ENCODE measurements around the gene SAP30.

- TF ChIP-seq EP300 (IDR thresholded peaks at IDR 0.05) (no peak), POLR2A (IDR thresholded peaks at IDR 0.05) (no peak), CTCF (IDR thresholded peaks at IDR 0.05) (no peak), POLR2AphosphoS5 (IDR thresholded peaks at IDR 0.05) (no peak)
Observed at GRCh38 chr4:173379929-173380328, 9.2 kb downstream of the SAP30 start.

Data from gastroesophageal sphincter (tissue), 3 donors.